Dermis blood vessel endothelial cell (primary cell): ENCODE measurements around the gene ARHGAP21. TPM values are rescaled to one million over a fixed set of nuclear protein-coding genes. Genes with fewer than 3 reads are reported as not detected.
A peak's percentile ranks its signal among the peaks of the same experiment; 100 is the strongest.

ENCODE experiments used
- DNase-seq: peaks from one replicate; pipeline ENCODE4 v3.0.0; 2010
- total RNA-seq: library from RNA; depleted of rRNA; stranded (reverse); fragments of >200 nt; gene quantifications from 2 replicates; pipeline ENCODE4 v1.2.3, GENCODE V29; 2014

Gene ARHGAP21
- total RNA-seq, 1 donor from 2014 or later: 92.2 TPM

DNA sequence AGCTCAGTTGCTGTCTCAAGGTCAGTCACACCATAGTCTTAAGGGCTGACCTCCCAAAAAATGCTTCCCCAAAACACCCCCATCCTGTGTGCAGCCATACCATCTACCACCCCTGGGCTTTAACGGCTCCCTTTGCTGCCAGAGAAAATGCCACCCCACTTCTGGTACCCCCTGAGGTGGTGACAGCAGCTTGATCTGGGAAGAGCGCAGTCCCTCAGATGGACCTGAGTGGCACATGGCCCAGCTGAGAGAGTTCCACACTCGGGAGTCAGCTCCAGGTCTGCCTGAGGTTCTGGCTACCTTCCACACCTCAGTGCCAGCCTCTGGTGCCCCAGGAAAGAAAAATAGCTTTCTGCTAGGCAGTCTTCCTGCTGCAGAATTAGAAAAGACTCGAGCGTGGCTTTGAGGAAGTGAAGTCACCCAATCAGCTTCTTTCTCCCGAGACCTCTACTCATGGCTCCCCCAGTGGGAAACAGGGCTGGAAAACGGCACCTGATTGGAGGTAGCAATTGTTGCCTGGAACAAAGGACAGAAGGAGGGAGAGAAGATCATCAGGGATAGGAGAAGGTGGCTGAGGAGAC lies 151.7 kb downstream of the ARHGAP21 start:
- no peak for DNase-seq

DNA sequence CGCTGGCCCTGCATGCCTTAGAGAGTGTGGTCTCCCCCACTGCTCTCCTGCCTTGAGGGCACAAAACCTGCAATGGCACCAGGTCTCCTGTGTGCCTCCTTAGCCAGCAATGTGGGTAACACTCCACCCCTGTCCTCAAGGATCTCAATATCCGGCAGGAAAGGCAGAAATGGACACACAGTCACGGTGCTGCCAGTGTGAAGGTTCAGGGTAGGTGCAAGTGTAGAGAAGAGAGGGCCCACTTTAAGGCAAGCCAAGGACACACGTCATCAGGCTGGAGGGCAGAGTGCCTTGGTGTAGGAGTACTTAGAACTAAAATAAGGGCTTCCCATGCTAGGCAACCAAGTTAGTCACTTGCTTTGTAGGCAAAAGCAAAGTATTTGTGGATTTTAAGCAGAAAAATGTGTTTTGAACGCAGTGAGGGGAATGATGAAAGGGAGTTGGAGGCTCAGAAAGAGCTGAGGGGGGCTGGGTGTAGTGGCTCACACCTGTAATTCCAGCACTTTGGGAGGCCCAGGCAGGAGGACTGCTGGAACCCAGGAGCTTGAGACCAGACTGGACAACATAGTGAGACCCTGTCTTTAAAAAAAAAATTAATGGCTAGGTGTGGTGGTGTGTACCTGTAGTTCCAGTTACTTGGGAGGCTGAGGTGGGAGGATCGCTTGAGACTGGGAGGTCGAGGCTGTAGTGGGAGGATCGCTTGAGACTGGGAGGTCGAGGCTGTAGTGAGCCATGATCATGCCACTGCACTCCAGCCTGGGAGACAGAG lies 152.8 kb downstream of the ARHGAP21 start:
- DNase-seq: no peak

DNA sequence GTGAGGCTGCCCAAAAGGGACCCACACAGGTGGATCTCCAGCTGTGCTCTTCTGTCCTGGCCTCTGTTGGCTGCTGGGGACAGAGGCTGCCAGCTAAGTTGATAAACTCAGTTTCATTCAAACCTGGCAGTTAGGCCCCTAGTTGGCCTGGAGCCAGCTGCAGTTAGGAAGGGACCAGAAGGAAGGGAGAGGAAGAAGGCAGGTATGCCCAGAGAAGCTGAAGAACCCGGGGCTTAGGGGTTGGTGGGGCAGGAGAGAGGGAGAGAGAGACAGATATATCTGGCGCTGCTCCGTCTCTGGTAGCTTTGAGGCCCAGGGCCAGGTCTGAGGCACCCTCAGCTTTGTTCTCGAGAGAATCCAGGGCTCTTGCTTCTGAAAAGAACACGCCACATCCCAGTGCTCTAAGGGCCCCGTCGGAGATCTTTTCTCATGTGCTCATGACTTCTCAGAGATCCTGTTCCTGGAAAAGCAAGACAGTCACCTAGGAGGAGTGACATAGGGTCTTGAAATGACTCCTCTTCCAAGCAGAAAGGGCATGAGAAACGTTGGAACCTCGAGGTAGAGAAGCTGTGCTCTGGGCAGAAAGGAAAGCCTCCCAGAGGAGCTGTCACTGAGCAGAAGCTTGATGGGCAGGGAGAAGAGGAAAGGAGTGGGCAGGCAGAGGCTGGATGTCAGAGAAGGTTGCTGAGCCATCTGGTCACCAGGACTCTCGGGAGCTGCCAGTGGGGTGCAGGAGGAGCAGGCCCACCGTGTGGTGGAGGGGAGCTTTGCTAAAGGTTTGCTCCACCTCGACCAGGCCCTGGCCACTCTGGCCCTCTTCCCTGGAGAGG lies 153.6 kb downstream of the ARHGAP21 start:
- no peak for DNase-seq

DNA sequence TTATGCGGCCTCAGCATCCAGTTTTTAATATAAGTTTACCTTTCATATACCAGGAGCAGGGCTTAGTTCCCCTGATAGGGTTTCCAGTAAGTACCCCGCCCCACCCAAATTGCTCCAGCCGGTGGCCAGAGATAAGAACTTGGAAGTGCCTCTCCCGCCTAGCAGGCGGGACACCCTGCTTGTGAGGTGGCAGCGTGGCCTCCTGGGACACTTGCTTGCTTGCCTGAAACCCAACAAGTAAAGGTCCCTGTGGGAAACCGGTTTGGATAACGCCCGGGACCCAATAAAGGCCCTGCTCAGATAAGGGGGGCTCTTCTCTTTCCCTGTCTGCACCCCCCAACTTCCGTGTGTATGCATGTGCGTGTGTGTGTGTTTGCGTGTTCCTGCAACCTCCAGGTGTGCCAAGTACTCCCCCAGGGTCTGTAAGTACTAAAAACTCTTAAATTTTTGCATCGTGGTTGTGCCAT lies 154.3 kb downstream of the ARHGAP21 start:
- DNase-seq: no peak

DNA sequence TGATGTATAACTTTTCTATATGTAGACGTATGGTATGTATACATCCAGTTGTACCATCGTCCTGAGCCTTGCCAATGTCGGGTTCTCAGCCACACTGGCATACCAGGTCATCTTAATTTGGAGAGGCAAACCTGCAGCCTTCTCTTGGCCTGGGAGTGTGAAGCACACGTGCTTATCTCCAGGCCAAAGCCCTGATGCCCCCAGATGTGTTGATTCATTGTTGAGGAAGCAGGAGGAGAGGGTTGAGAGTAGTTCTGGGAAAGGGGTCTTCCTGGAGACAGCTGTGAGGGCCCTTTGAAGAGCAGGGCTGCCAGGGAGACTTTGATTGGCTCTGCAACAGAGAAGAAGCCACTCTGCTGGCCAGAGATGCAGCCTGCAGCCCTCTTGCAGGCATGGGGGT lies 155.6 kb downstream of the ARHGAP21 start:
- no peak for DNase-seq

DNA sequence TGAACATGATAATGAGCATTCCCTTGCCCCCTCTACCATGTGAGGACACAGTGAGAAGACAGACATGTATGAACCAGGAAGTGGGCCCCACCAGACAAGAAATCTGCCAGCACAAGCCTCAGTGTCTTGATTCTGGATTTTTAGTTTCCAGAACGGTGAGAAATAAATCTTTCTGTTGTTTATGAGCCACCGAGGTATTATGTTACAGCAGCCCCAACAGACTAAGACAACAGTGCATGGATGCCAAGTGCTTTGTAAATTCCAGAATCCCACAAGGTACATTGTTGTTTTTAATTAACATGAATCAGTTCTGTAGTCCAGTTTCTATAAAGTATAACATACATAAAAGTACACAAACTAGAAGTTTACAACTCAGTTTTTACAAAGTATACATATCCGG lies 162.2 kb downstream of the ARHGAP21 start:
- no peak for DNase-seq

DNA sequence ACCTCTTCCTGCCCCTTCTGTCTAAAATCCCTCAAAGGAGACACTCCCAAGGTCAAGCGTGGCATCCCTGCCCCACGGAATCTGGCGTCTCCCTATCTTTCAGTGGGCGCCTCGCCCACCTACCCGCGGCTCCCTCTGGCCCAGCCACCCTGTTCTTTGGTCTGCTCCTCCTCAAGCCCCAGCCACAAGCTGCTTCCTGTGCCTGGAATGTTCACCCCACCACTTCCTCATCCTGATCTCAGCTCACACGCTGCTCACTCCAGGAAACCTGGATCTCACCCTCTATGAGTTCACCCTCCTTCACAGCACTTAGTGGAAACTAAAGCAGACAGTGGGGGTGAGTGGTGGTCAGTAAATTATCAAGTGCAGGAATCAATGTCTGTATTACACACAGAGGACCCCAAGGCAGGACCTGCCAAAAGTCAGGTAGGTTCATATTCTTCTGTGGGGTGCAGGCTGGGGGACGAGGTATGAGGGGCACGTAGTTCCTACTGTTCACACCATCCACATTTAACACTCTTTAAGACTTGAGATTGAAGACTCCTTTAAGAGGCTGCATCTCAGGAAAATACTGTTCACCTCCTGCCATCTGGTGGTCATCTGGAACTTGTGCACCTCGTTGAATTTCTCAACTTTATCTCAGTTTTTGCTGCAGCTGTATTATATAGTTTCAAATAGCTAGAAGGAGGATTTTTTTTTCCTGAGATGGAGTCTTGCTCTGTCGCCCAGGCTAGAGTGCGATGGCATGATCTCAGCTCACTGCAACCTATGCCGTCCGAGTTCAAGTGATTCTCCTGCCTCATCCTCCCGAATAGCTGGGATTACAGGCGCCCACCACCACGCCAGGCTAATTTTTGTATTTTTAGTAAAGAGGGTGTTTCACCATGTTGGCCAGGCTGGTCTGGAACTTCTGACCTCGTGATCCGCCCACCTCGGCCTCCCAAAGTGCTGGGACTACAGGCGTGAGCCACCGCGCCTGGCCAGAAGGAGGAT lies 166.6 kb downstream of the ARHGAP21 start:
- peak; percentile 79 for DNase-seq

DNA sequence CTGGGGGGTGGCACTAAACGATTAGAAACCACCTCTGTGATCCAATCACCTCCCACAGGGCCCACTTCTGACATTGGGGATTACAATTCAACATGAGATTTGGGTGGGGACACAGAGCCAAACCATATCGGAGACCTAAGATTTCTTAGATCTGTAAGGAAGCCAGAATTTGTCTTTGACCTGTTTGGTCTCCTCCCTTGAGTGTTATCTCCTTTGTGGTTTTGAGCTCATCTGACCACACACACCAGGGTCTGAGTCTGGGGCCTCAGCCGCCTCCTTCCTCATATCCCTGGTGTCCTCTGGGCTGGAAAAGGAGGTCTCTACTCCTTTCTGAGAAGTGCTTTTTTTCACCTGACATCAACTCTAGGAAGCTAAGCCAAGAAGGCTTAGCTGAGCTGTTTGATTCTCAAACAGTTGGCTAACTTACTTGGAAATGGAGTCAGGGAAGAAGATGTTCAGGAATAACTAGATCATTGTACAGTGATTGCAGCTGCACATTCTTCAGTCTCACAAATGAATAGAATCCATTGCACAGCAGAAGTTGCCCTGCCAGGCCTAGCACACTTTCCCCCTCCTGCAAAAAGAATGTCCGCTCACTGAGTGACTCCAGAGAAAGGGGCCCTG lies 167.4 kb downstream of the ARHGAP21 start:
- peak; percentile 12 for DNase-seq

DNA sequence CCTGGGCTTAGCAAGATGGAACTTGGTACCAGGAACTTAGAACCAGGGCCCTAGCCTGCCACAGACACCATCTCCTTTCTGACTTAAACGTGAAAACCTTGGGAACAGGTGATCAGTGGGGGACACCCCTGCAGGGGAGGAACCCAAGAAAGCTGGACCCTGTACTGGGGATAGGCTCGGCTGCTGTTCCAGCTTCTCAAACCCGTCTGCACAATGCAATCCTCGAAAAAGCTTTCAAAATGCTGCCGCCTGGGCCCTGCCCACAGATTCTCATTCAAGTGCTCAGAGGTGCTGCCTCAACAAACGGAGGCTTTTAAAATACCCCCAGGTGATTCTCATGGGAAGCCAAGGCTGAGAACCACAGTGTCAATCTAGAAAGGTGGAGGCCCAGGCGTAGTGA lies 169.7 kb downstream of the ARHGAP21 start:
- DNase-seq: no peak

DNA sequence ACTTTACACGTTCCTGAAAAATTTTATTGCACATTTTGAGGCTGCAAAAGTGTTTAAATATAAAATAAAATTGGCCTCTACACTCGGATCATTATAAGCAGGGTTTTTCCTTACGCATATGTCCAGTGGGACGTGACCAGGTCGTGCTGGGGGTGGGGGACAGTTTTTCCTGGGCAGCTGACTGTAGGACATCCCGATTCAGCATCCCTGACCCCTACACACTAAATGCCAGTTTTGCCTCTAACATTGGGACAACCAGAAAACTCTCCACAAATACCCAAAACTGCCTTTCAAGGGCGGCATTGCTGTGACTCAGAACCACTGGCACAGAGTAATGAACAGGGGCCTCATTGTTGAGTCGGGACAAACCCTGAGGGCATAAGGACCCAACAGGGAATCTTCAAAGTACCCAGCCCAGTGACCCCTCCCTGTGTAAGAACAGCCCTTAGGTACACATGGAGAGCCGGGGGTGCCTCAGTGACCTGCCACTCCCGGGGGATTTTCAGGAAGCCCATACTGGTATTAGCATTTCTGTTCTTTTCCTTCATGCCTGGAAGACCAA lies 170.6 kb downstream of the ARHGAP21 start:
- DNase-seq: no peak

DNA sequence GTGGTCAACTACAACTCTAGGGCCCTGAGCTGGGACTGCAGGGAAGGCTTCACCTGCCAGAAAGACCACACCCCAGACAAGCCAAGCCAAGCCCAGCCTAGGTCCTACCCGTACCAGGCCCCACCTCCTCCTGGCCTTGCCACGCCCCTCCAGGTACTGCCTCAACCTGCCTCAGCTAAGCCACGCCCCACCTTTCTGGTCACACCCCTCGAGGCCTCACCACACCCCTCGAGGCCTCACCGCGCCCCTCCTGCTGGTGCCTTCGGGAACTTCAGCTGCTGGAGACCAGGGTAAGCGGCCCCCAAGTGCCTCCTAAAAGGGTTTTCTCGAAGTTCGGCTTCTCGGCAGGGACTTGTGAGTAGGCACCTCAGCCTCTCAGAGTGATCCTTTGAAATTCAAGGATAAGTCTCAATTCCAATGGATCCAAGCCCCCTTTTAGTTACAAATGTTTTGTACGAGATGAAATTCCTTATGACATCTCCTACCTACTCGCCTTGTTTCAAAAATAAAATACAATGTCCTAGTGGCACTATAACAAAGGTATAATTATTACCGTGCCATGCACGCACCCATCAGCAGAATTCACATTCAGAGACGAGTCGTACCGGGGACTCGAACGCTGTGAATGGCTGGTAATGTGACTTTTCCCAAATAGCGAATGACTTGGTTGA lies 171.2 kb downstream of the ARHGAP21 start:
- peak; percentile 11 for DNase-seq

DNA sequence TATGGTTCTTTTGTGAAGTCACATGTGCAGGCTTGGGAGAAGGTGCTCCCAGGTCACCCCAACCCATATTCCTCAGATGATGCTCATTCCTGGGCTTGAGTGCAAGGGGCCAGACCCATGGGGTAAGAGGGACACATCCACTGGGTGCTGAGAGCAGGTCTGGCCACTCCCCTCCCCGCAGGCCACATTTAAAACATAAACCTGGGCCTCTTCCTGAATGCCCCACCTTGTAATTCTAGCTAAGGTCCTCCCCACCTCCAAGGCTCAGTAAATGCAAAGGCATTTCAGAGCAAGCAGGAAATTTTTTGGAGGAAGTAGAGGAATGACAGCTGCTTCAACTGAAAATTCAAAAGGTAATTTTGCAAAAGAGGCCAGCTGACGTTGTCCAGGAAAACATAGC lies 172.5 kb downstream of the ARHGAP21 start:
- DNase-seq: no peak

DNA sequence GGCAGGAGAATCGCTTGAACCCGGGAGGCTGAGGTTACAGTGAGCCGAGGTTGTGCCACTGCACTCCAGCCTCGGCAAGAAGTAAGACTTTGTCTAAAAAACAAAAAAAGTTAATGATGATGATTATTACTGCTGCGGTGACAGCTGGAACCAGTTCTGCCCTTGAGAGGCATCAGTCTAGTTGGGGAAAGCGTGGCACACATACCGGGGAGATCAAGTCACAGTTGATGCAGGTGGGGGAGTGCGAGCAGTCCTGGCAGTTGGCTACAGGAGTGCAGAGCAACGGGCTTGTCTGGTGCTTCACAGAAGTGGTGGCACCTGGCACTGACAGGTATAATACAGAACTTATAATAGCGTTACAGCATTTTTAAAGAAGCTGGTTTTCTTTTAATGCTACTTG lies 173.0 kb downstream of the ARHGAP21 start:
- no peak for DNase-seq

DNA sequence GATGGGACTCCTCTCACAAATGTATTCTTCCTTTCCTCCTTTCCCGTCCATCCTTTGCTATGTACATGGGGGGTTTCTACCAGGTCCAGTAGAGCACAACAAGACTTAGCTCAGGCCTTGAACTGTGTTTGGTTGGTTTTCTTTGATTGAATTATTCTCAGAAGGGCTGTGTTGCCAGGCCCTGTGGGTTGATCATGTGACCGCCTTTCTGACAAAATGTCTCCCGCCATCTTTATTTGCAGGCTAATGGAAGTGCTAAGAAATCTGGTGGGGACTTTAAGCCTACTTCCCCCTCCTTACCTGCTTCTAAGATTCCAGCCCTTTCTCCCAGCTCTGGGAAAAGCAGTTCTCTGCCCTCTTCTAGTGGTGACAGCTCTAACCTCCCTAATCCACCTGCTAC lies 178.1 kb downstream of the ARHGAP21 start:
- no peak for DNase-seq

DNA sequence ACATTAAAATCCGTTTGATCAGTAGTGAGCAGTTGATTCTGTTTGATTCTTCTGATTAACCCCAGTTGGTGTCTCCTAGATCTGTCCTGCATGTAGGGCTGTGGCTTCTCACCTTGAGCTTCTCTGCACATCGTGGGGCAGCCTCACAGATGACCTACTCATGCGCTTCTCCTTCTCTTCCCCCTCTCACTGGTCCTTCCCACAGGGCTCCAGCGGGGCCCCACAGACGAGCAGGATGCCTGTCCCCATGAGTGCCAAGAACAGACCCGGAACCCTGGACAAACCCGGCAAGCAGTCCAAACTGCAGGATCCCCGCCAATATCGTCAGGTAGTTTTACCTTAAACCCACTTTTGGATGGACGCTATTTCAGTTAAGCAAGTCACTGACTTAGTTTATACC lies 178.9 kb downstream of the ARHGAP21 start:
- DNase-seq: no peak

DNA sequence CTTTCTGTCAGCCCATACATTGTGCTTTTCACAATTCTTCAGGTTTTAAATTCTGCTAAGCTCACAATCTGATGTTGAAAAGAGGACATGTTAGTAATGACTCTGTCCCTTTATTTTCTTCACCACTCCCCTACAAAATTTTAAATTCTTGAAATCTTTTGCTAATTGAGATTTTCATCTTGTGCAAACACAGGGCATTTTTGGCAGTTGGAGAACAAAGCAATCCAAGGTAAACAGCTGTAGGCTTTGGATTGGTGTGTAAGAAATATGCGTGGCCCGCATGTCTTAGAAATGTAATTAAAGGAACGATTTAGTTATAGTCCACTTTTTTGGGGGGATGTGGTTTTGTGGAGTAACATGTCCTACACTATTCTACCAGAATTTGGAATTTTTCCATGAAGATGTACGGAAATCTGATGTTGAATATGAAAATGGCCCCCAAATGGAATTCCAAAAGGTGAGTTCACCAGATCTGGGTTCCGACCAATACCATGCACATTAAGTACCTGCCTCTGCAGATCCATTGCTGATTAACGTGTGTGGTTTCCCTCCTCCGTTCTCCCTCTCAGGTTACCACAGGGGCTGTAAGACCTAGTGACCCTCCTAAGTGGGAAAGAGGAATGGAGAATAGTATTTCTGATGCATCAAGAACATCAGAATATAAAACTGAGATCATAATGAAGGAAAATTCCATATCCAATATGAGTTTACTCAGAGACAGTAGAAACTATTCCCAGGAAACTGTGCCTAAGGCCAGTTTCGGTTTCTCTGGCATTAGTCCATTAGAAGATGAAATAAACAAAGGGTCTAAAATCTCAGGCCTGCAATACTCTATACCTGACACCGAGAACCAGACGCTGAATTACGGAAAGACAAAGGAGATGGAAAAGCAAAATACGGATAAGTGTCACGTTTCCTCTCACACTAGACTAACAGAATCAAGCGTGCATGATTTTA lies 181.1 kb downstream of the ARHGAP21 start:
- no peak for DNase-seq

DNA sequence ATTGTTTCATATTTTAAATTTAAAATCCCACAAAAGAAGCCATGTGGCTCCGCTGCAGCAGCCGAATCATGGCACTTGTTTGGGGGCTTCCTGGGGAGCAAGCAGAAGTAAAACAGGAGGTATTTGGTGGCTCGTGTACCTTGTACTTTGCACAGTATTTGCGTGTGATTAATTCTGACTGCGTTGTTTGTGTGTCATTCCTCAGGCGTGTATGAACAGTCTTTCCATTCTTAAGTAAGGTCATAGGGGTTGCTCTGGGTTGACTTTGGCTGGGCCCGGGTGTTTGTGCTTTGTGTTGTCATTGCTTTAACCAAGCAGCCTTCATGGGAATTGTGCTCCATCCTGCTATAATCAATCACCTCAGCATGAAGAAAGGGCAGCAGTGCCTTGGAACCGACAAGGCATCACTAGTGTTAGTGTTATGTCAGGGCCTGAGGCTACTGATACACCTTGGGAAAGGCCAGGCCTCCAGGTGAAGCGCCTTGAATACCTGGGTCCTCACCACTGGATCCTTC lies 182.4 kb downstream of the ARHGAP21 start:
- DNase-seq: no peak

DNA sequence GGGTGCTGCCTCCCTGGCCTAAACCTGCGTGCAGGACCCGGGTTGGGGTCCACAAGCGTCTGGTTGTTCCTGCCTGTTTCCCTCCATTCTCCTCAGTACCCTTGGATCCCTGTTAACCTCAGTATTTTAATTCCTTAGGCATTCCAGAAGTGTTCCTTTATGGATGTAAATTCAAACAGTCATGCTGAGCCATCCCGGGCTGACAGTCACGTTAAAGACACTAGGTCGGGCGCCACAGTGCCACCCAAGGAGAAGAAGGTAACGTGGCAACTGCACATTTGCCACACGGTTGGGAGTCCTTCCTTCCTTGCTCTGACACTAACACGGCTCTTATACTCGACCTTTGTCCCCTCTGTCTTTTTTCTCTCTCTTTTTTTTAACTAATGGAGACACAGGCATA lies 187.1 kb downstream of the ARHGAP21 start:
- no peak for DNase-seq

DNA sequence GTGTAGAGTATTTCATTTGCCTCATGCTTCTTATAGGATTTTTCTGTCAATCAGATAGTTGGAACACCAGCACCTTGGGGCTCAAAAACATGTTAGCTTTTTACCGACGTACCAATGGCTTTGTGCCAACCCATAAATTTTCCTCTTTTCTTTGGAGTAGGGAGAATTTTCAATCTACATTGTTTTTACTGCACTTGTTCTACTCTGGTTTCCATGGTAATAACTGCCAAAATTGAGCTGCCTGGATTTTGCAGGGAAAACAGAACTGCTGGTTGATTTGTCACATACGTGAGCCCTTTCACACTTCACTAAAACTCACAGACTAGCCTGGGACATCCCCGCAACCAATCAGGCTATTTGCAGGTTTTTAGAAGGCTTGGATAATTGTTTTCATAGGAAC lies 189.7 kb downstream of the ARHGAP21 start:
- DNase-seq: no peak
